GM19023 (cell line): ENCODE data around the gene SLF2.

Experiments used
- ATAC-seq: cut with Tn5 transposase; IDR thresholded peaks from one replicate; pipeline ENCODE4 v1.9.1; 2021; ENCODE audit warnings: mild to moderate bottlenecking, moderate library complexity; ENCODE audit not compliant: unreplicated experiment

The SLF2 gene

GRCh38 chr10:100896876-100897461 is 15.8 kb upstream of the SLF2 start:
- ATAC-seq: no peak

- ATAC-seq: no peak
These were observed 14.8 kb upstream of the SLF2 start for GRCh38 chr10:100897976-100898375.

- no peak for ATAC-seq
These were observed 13.6 kb upstream of the SLF2 start for GRCh38 chr10:100899171-100899570.

- ATAC-seq: no peak
These were observed 11.7 kb upstream of the SLF2 start for GRCh38 chr10:100901051-100901450.

GRCh38 chr10:100902622-100903021 is 10.1 kb upstream of the SLF2 start:
- no peak for ATAC-seq

- no peak for ATAC-seq
These were observed 7.8 kb upstream of the SLF2 start for GRCh38 chr10:100904917-100905316.

GRCh38 chr10:100907175-100907574 is 5.6 kb upstream of the SLF2 start:
- ATAC-seq: no peak

GRCh38 chr10:100907773-100908363 is 4.9 kb upstream of the SLF2 start:
- ATAC-seq: no peak

GRCh38 chr10:100908378-100908777 is 4.4 kb upstream of the SLF2 start:
- no peak for ATAC-seq

GRCh38 chr10:100909501-100910263 is 3.1 kb upstream of the SLF2 start:
- ATAC-seq: no peak

- no peak for ATAC-seq
These were observed 1.3 kb upstream of the SLF2 start for GRCh38 chr10:100911472-100911871.

GRCh38 chr10:100912013-100912604 is 654 bp upstream of the SLF2 start:
- ATAC-seq: no peak

- no peak for ATAC-seq
These were observed 705 bp downstream of the SLF2 start for GRCh38 chr10:100913470-100913865.

GRCh38 chr10:100917071-100917470 is 4.3 kb downstream of the SLF2 start:
- no peak for ATAC-seq

- ATAC-seq: no peak
These were observed 10.8 kb downstream of the SLF2 start for GRCh38 chr10:100923580-100923979.

- ATAC-seq: no peak
These were observed 14.5 kb downstream of the SLF2 start for GRCh38 chr10:100927266-100927665.

GRCh38 chr10:100928039-100928438 is 15.3 kb downstream of the SLF2 start:
- ATAC-seq: no peak

- no peak for ATAC-seq
These were observed 17.6 kb downstream of the SLF2 start for GRCh38 chr10:100930368-100930767.

- no peak for ATAC-seq
These were observed 21.4 kb downstream of the SLF2 start for GRCh38 chr10:100934084-100934659.

GRCh38 chr10:100939763-100940344 is 27.1 kb downstream of the SLF2 start:
- no peak for ATAC-seq

- ATAC-seq: no peak
These were observed 29.5 kb downstream of the SLF2 start for GRCh38 chr10:100942229-100942628.
